Retina (tissue), 1 donor: ENCODE measurements around the gene TSPY3.
"Not testable (repeated sequence)": the region's sequence is repeated elsewhere in the genome, so short reads cannot be mapped to it uniquely, and the experiment has no call there.

Experiments
- DNase-seq: peaks from one replicate; pipeline ENCODE4 v3.0.0-alpha.2; 2016

TSPY3 gene, protein sequence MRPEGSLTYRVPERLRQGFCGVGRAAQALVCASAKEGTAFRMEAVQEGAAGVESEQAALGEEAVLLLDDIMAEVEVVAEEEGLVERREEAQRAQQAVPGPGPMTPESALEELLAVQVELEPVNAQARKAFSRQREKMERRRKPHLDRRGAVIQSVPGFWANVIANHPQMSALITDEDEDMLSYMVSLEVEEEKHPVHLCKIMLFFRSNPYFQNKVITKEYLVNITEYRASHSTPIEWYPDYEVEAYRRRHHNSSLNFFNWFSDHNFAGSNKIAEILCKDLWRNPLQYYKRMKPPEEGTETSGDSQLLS

GRCh38 chrY:9398121-9398520 lies at the start of gene TSPY3:
TSS of gene TSPY3 (plus strand) at chrY:9398421. CDS start at chrY:9398467, 46 bp downstream.
- DNase-seq: not testable (repeated sequence)

GRCh38 chrY:9357497-9357896 lies 40.7 kb upstream of the TSPY3 start, which contains the start of gene TSPY8:
TSS of gene TSPY8 (plus strand) at chrY:9357797. CDS start at chrY:9357843, 46 bp downstream.
- DNase-seq: not testable (repeated sequence)

GRCh38 chrY:9396527-9396926 lies 1.7 kb upstream of the TSPY3 start:
- DNase-seq: not testable (repeated sequence)
